NCI-H1092 treated with DMSO at 0.1 percent for 48 hours (cell line): ENCODE measurements around the gene KCNAB1.

Experiments used
- DNase-seq: peaks from one replicate; lab custom pipeline; 2025; lab: John Stamatoyannopoulos, UW

The KCNAB1 gene

GRCh38 chr3:156460206-156460611 is 339.8 kb downstream of the KCNAB1 start:
- DNase-seq, result no peak

DNA sequence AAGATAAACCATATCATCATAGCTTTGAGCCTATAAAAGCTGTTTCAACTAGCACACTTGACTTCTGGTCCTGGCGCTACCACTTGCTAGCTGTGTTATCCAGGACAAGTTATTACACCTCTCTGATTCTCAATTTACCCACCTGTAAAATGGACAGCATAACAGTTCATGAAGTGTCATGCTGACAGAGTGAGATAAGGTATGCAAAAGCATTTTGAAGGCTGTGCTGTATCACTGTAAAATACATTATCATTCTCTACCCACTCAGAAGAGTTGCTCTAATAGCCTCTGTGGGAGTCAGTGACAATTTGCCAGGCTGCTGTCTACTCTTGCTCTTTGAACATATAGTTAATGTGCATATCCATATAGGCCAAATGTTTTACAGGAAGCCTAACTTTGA is 341.5 kb downstream of the KCNAB1 start:
- no peak for DNase-seq

GRCh38 chr3:156463123-156463522 is 342.7 kb downstream of the KCNAB1 start:
- no peak for DNase-seq

DNA sequence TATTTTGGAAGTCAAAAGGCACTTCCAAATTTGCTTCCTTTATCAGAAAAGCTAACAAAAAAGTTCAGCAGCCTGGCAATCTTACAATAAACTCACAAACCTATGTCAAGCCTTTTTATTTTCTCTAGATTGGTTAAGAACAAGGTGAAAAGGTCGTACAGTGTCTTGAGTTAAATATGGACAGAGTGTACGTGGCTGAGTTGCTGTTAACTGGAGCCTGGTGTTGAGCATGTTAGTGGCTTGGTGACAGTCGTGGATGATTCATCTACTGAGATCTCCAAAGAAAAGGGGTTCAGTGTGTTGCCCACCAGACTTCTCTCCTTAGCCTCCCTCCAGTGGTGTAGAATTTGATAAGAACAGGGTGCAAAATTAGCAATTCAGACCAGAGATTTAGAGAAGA is 344.8 kb downstream of the KCNAB1 start:
- DNase-seq, result no peak

- no peak for DNase-seq
Observed at GRCh38 chr3:156469456-156469855, 349.1 kb downstream of the KCNAB1 start.

DNA sequence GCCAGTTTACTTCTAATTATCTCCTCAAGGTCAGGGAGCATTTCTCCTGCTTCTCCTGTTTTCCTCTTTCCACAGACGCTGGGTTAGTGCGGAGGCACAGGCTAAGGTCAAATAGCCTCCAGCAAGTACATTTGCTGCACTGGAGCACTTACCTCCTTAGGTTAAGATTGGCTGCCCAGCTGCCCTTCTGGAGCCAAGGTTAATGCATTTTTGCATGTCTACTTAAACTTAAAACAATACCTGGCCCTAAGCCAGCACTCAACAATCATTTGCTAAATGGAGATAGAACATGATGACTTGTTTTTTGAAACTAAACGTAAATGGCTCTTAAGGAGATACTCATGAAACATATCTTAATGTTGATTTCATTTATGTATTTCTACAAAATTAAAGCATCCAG is 351.1 kb downstream of the KCNAB1 start:
- no peak for DNase-seq

DNA sequence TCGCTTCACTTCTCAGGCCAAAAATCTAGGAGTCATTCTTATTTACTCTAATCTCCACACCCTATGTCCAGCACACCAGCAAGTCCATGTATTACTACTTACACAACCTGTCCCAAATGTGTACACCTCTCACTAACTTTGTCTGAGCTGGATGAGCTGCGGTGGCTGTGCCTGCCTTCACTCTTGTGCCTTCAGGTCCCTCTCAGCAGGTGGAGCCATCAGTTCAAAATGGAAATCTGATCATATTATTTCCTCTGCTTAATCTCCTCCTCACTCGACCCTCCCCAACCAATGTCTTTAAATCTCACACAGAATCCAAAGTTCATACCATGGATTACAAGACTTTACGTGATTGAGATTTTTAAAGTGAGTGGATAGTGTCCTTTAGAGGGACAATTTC is 351.8 kb downstream of the KCNAB1 start:
- DNase-seq, result no peak

DNA sequence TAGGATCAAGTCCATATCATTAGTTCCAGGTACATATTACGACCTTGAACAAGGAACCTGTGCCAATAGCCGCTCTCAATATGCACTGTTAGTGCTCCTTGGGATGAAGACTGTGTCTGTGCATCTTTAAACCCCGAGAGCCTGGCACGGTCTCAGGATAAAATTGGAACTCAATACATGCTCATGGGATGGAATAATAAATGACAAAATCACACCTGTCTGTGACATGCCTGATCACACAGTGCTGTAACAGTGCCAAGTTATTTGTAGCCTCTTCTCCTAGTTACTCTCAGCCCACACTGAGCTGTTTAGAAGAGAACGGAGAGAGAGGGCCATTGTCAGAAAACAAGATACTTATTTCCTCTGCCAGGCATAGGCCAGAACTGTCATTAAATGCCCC is 352.3 kb downstream of the KCNAB1 start:
- DNase-seq, result no peak

DNA sequence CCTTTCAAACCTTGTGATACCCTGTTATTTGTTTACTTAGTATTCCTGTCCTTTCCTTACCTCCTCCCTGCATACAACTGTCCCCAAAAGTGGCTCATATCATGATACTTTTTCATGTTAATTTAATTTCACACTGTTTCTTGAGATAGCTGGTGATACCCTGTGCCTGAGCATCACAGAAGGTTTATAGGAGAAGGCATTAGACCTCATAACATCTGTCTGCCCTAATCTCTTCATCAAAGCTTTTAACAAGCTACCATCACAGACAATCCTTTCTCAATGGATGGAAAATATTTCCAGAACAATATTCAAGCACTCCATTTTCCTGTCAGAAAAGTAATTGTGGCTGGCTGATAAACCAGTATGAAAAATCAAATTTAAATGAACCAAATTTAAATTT is 353.0 kb downstream of the KCNAB1 start:
- DNase-seq, result no peak

GRCh38 chr3:156474560-156475389 is 354.4 kb downstream of the KCNAB1 start:
- no peak for DNase-seq

DNA sequence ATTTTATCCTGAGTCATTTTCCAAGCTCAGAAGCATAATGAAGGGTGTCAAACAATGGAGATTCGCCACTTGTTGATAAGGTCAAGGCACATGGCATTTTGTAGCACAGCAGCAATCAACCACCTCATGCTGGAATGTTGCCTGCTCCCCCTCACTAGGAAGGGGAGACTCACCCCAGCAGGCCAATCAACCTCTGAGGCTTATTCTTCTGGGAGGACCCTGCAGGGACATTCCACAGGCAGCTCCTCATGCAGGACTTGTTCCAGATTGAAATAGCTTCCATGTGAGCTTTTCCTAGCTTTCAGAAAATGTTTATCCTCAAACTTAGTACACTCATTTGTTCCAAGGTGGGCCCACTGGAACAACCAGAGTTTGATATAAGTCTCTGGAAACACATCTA is 356.9 kb downstream of the KCNAB1 start:
- DNase-seq, result no peak

GRCh38 chr3:156478891-156479290 is 358.5 kb downstream of the KCNAB1 start:
- DNase-seq, result no peak

GRCh38 chr3:156479604-156480003 is 359.2 kb downstream of the KCNAB1 start:
- DNase-seq, result no peak

DNA sequence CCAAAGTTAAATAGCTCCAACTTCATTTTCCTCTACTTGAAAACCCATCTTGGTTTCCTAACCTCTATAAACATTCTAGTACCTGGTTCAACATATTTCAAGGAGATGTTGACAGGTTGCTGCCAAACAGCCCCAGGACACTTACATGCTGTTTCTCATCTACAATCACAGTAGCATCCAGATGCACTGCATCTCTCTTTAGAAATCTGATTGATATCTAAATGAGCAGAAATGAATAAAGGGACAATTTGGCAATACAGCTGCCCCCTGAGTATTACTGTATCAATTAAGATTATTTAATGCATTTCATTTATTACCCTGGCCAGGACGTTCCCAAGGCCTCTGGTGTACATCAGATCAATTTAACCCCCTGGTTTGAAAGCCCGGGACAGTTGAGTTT is 360.6 kb downstream of the KCNAB1 start:
- DNase-seq, result no peak

GRCh38 chr3:156483002-156483401 is 362.6 kb downstream of the KCNAB1 start:
- no peak for DNase-seq

DNA sequence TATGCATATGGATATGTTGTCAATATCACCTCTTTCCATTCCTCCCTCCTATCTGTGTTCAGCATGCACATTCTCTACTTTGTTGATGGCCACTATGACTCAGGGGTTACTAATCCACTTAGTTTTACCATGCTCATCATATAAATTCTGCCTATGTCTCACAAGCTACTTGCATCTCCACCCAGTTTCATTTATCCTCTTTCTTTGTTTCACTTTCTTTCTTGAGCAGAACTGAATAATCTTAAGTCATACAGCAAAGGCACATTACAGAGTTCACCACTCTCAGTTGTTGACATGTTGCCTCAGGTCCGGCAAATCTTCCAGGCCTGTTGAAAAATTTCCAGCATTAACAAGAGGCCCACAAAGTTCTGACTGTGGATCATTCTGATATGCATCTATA is 363.0 kb downstream of the KCNAB1 start:
- no peak for DNase-seq

DNA sequence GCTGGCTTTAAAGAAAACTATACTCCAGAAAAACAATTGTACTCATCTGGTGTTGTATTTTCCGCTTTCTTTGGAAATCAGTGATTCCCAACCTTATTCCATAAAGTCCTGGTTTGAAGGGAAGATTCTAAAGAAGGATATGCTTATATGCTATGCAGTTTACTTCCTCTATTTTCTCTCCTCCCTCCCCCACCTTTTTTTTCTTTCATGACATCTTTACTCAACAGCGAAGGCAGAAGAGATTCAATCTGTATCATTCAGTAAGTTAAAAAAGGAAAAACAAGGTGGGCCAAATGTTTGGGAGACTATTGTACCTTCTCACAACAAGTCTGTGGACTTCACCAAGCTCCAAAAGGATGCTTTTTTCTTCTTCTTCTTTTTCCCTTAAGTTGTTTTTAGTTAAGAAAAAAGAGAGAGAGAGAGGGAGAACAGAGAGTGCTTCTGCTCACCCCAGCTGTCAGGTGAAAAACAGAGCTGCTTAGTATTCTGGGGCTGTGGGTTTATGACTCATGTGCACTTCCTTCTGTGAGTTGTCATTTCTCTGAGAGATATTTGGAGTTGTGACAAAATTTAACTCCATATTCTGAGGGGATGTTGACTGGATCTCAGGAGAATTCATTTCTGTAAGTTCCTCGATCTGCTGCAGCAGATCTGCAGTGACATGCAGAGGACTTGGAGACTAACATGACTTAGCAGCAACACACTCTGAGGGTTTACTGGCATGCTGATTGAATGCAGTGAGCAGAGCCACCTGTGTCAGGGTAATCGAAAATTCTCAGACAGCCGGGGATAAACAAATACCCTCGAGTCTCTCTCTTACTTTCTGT is 363.8 kb downstream of the KCNAB1 start:
- no peak for DNase-seq

GRCh38 chr3:156488767-156489166 is 368.4 kb downstream of the KCNAB1 start:
- DNase-seq, result no peak

- no peak for DNase-seq
Observed at GRCh38 chr3:156489462-156489911, 369.1 kb downstream of the KCNAB1 start.

DNA sequence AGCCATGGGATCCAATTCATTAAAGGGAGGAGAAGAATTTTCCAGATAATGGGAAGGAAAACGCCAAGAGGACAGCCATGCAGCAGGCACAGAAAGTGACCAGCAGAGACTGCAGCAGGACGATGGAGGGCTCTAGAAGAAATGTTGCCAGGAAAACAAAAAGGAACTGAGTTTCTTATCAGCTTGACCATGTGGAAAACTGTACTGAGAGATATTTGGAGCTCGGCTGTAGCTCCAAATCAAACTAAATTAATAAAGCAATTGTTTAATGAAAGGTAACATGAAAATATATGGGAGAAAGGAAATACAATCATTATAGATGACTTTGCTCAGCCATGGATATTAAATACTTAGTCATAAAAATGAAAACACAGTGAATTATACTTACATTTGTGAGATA is 370.8 kb downstream of the KCNAB1 start:
- no peak for DNase-seq

DNA sequence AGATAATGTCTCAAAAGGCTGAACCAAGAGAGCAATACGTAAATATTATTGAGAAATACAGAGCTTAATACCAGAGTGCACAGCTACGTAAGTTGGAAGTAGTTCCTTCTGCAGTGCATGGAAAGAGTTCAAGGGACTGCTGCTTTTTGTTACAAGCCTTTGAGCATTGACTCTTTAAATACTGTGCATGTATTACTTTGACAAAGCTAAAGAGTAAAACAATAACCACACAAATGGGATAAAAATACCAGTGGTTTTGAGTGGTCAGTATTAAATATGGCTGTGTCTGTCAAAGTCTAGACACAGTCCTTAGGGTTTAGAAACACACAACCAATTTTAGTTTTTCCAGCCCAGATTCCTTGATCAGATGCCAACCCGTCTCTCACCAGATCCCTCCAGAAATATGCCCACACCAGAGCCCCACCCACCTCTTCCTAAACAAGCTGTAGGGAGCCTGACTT is 372.5 kb downstream of the KCNAB1 start:
- DNase-seq, result no peak

DNA sequence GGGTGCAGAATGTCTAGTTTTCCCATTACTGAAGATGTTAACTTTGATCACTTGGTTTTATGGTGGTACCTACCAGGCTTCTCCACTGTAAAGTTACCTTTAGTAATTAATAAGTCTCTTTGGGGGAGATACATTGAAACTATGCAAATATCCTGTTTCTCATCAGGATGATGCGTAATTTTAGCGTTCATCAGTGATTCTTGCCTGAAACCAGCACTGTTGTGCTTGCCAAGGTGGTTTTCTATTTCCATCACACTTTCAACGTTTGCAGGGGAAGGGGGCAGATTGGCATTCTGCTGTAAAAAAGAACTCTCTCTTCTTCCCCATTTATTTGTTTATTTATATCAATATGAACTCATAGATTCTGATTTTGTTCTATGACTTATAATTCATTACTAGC is 373.5 kb downstream of the KCNAB1 start:
- no peak for DNase-seq

DNA sequence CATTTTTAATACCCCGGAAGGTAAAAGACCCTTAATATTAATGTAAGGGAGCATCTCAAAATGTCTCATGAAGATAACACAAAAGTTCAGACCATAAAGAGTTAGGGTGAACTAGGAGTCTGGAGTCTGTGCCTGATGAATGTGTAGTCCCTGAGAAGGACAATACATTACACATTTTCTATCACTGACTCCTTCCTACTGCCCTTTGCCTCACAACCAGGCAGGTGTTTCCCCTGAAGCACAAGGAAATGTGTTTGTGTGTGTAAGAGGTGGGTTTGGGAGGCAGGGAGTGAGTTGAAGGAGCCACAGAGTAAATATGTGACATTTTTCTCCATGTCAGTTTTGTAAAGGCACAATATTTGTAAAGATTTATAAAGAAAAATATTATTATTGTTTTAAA is 375.4 kb downstream of the KCNAB1 start:
- DNase-seq, result no peak
